ENCODE measurements around the gene VPS51.
"Not testable (repeated sequence)": the region's sequence is repeated elsewhere in the genome, so short reads cannot be mapped to it uniquely, and the experiment has no call there.

VPS51 gene

DNA sequence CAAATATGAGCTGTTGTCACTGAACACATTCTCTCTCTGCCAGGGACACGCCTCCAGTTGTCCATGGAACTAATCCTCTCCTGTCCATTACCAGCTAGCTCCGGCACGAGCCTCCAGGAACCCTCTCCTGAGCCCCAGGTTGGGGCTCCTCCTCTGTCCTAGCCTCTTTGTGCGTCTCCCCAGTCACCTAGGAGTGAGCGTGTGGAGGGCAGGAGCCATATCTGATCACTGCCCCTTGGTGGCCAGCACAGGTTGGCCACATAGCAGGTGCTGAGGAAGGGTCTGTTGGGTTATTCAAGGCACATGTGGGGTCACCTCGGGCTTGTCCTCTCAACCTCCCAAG lies 35.9 kb downstream of the VPS51 start:
- Mint-ChIP-seq H3K4me1 (peaks cover 51% of the 10 kb centered on the region), H3K9me3 (no peaks in the 10 kb centered on the region), H3K27me3 (no peaks in the 10 kb centered on the region), H3K27ac (peak overlapping the region in 1 of 2 donors; percentile 45), H3K4me3 (peak overlapping the region in 1 of 2 donors; percentile 24)
- DNase-seq (no peak), ATAC-seq (no peak)

DNA sequence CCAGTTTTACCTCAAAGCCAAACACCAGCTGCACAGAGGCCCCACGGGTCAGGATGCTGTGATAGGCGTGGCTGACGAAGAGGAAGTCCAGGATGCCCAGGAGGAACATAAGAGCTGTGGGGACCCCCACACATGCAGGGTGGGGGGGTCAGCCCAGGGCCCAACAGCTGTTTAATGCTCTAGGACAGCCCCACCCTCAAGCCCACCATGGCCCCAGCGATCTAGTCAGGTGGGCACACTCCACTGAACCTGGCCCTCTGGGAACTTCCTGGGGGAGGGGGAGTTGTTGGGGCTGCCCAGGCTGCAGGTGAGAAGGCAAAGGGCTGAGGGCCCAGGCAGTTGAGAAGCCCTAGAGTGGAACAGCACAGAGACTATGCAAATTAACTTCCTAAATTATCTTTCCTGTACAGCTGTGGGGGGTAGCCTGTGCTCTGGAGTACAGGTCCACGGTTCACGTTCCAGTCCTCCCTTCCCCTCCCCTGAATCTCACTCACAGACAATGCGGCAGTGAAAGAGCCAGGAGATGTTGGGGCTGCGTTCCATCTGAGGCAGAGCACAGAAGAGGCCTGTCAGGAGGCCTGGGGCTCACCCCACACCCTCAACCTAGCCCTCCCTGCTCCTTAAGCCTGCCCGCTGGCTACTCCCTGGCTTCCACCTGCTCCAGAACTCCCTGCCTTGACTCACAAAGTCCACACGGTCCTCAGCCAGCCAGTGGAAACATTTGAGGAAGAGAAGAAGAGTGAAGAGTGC lies 36.4 kb downstream of the VPS51 start:
- Mint-ChIP-seq H3K27ac (peak overlapping the region; percentile 45 to 99), H3K4me3 (peak overlapping the region; percentile 92 to 100), H3K9me3 (no peaks in the 10 kb centered on the region), H3K4me1 (peaks cover 53% of the 10 kb centered on the region), H3K27me3 (no peaks in the 10 kb centered on the region)
- ATAC-seq (no peak), DNase-seq (no peak)

DNA sequence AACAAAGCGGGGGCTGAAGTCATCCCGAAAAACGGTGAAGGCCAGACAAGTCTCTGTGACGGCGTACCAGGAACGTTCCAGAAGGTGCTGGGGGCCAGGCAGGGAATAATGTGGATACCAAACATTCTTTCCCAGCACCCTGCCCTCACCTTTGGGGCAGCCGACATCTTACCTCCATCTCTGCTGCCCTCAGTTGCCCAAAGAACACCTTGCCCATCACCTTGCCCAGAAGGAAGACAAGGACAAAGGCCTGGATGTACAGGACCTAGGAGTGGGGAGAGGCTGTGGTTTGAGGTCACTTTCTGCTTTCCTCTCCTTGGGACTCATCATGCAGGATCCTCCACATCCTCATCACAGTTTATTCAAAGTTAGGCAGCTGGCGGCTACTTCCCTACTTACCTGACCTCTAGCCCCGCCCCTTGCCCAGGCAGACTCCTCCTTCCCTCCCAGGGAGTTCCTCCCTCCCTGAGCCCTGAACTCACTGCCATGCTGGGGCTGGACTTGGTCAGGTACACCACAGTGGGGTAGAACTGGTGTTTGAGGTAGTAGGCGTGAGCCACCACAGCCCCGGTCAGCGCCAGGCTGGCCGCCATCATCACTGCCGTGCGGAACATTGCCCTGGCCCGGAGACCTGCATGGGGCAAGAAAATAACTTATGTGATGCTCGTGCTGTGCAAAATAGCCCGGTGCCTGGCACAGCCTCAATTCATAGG lies 37.1 kb downstream of the VPS51 start:
- DNase-seq (peak in 1 of 2 donors; percentile 51), ATAC-seq (no peak)
- H3K27me3 Mint-ChIP-seq: no peaks in the 10 kb centered on the region
- peak overlapping the region; percentile 99 to 100 for H3K27ac Mint-ChIP-seq
- no peaks in the 10 kb centered on the region for H3K9me3 Mint-ChIP-seq
- H3K4me3 Mint-ChIP-seq: peak overlapping the region; percentile 92 to 100
- H3K4me1 Mint-ChIP-seq: peaks cover 56% of the 10 kb centered on the region

DNA sequence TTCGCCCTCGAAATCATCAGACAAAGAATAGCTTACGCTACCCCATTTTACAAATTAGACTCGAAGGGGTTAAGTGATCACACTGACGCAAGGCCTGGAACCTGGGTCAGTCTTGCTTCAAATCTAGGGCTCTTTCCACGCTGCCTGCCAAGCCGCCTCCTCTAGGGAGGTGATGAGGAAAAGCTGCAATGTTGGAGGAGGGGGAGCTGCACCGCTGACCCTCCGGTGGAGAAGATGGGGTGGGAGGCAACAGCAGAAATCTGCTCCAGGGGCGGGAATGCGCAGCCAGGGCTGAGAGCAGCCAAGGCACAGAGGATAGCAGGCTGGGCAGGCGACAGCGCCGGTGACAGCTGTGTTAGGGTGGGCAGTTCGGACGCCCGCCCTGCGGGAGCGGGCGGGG lies 37.7 kb downstream of the VPS51 start:
- Mint-ChIP-seq H3K4me1 (peaks cover 56% of the 10 kb centered on the region), H3K27ac (peak overlapping the region; percentile 99 to 100), H3K9me3 (no peaks in the 10 kb centered on the region), H3K27me3 (no peaks in the 10 kb centered on the region), H3K4me3 (peak overlapping the region; percentile 92 to 100)
- ATAC-seq (no peak), DNase-seq (no peak)

DNA sequence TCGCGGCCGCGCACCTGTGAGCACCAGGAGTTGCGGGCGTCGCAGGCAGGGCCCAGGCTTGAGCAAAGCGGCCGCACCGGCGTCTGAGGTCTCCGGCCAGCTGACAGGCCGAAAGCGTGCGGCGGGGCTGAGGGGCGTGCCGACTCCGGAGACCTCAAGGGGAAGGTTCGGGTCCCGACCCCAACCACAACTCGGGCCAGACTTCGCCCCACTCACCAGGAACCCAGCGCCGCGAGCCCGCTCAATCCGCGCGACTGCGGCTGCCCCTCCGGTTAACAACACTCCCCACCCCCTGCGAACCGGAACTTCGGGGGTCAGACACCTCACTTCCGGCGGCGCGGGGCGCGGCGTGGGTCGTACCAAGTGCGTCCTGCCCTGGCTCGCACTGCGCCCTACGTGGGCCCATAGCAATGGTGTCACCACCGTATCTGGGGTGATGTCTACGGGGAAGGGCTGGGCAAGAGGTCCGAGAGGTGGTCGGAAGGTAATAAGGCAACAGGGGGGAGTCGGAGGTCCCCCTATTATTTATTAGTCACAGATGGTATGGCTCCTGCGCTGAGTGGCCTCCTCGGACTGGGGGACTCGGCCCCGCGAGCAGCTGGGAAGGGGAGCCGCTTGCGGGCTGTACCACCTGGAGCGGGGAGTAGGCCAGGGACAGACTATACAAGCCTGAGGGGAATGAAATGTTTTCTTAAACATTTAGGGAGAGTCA lies 38.4 kb downstream of the VPS51 start, which contains the start of gene SYVN1:
TSS of gene SYVN1 (minus strand) at position 280 of the 712 bp plus-strand sequence. CDS start 918 bp downstream, outside the sequence.
- DNase-seq (peak; percentile 89 to 91), ATAC-seq (peak; percentile 89)
- Mint-ChIP-seq H3K9me3 (no peaks in the 10 kb centered on the region), H3K27ac (peak within 1 kb of the TSS; percentile 99 to 100), H3K4me3 (peak within 1 kb of the TSS; percentile 92 to 100), H3K27me3 (no peaks in the 10 kb centered on the region), H3K4me1 (peaks cover 56% of the 10 kb centered on the region)

DNA sequence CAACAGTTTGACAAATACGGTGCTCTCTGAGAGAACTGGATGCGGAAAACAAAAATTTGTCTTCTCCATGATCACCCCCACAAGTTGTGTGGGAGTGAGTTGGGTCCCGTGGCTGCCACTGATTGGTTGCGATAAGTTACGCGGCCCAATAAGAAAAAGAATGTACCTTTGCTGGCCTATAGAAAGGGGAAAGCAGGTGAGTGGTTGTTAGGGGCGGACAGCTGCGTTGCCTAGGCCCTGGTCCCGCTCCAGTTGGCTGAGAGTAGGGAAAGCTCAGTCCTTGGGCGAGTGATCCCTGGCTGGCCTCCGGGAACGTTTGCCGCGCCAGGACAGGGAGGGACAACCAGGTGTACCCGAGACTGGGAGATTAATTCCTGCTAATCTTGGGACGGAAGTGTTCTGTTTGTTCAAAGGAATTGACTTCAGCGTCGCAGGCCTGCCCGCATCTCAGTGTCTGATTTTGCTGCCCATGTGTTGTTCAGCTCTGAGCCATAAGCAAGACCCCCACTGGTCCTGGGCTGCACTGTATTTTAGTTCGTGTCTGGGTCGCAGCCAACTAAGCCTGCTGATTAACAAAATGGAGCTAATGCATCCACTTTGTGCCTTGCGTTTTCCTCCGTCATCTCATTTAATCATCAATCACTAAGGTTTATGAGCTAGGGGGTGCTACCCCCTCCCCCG lies 39.1 kb downstream of the VPS51 start:
- DNase-seq (peak; percentile 83 to 88), ATAC-seq (peak; percentile 93)
- H3K4me1 Mint-ChIP-seq: peaks cover 51% of the 10 kb centered on the region
- H3K27ac Mint-ChIP-seq: peak overlapping the region; percentile 99 to 100
- H3K27me3 Mint-ChIP-seq: no peaks in the 10 kb centered on the region
- H3K9me3 Mint-ChIP-seq: no peaks in the 10 kb centered on the region
- peak overlapping the region; percentile 92 to 100 for H3K4me3 Mint-ChIP-seq

DNA sequence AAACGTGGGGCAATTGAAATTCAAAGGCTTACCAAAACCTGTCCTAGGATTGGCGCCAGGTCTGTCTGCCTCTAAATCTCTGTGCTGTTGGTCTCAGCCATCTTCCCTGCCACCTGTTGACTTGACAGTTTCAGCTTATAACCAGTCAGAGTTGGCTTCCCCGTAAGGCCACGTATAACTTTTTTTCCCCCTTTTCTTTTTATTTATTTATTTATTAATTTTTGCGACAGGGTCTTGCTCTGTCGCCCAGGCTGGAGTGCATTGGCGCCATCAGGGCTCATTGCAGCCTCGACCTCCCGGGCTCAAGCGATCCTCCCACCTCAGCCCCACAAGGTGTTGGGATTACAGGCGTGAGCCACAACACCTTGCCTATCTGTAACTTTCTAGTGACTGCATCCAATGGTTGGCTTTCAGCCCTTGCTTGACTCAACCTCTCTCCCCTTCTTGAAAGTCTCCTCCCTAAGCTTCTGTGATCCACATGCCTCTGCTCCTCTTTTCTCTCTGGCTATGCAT lies 39.7 kb downstream of the VPS51 start:
- Mint-ChIP-seq H3K4me3 (peak overlapping the region; percentile 92 to 100), H3K4me1 (peaks cover 49% of the 10 kb centered on the region), H3K27ac (peak overlapping the region; percentile 99 to 100), H3K9me3 (no peaks in the 10 kb centered on the region), H3K27me3 (no peaks in the 10 kb centered on the region)
- no peak for DNase-seq
- no peak for ATAC-seq

DNA sequence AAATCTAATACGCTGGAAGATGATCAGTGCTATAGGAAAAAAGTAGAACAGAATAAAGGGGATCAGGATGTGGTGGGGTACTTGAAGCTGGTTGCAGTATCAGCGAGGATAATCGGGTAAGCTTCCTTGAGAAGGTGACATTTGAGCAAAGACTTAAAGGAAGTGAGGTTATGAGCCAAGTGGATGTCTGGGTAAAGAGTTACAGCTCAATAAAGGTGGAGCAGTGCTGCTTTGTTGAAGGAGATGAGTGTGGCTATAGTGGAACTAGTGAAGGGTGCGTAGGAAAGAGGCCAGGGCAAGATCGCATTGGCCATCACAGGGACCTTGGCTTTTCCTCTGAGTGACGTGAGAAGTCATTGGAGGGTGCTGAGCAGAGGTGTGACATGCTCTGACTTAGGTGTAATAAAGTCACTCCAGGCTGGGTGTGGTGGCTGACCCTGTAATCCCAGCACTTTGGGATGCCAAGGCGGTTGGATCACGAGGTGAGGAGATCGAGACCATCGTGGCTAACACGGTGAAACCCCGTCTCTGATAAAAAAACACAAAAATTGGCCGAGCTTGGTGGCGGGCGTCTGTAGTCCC lies 40.6 kb downstream of the VPS51 start:
- Mint-ChIP-seq H3K9me3 (no peaks in the 10 kb centered on the region), H3K4me1 (peaks cover 42% of the 10 kb centered on the region), H3K27me3 (no peaks in the 10 kb centered on the region), H3K4me3 (peak overlapping the region in 1 of 2 donors; percentile 89), H3K27ac (peak overlapping the region in 1 of 2 donors; percentile 94)
- DNase-seq (no peak), ATAC-seq (no peak)

DNA sequence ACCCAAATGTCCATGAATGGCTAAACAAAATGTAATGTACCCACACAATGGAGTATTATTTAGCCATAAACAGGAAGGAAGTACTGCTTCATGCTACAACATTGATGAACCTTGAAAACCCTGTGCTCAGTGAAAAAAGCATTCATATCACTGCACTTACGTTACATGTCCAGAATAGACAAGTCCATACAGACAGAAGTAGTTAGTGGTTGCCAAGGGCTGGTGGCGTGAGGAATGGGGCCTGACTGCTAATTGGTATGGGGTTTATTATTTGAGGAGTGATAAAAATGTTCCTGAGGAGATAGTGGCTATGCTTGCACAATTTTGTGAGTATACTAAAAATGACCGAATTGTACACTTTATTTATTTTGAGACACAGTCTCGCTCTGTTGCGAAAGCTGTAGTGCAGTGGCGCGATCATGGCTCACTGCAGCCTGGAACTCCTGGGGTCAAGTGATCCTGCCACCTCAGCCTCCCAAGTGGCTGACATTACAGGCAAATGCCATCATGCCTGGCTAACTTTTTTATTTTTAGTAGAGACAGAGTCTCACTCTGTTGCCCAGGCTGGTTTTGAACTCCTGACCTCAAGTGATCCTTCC lies 46.0 kb downstream of the VPS51 start:
- H3K4me3 Mint-ChIP-seq: no peak overlapping the region
- DNase-seq (no peak), ATAC-seq (no peak)
- no peaks in the 10 kb centered on the region for H3K9me3 Mint-ChIP-seq
- H3K27ac Mint-ChIP-seq: no peak overlapping the region
- no peaks in the 10 kb centered on the region for H3K27me3 Mint-ChIP-seq
- peaks cover 5% of the 10 kb centered on the region for H3K4me1 Mint-ChIP-seq

DNA sequence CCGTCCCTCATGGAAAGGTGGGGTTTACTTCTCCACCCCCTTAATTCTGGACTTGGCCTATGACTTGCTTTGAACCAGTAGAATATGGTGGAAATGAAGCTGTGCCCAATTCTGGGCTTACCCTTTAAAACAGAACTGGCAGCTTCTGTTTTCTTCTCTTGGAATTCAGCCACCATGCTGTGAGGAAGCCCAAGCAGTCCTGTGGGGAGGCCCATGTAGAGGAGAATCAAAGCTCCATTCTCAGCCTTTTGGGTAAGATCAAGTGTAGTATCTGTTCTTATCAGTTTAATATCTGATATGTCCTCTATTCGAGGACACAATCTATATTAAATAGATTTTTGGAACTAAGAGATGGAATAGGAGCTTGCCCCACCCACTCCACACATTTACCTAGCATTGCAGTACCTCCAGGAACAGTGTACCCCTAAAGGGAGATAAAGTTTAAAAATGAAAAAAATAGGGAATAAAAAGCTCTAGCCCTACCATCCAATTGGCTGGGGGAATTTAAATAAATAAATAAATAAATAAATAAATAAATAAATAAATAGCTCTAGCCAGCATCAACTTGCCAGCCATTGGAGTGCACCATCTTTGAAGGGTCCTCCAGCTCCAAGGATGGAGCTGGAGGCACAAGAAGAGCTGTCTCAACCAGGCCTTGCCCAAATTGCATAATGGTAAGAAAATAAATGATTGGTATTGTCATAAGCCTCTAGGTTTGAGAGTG lies 51.5 kb downstream of the VPS51 start:
- peaks cover 8% of the 10 kb centered on the region for H3K27me3 Mint-ChIP-seq
- DNase-seq: no peak
- H3K27ac Mint-ChIP-seq: no peak overlapping the region
- H3K4me1 Mint-ChIP-seq: peaks cover 15% of the 10 kb centered on the region
- H3K9me3 Mint-ChIP-seq: no peaks in the 10 kb centered on the region
- no peak overlapping the region for H3K4me3 Mint-ChIP-seq
- ATAC-seq: no peak

DNA sequence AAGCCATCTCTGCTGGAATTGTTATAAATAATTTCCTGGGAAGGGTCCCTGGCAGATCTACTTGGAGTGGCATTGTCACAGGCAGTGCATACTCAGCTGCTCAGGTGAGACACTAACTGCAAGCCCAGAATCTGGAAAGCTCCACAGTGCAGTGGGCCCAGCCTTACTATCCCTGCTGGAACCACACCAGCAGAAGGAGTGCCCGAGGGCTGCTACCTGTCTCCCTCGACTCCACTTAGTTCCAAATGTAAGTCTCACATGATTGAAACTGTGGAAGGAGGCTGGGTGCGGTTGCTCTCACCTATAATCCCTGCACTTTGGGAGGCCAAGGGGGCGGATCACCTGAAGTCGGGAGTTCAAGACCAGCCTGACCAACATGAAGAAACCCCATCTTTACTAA lies 52.6 kb downstream of the VPS51 start:
- no peaks in the 10 kb centered on the region for H3K9me3 Mint-ChIP-seq
- ATAC-seq (no peak), DNase-seq (no peak)
- peaks cover 20% of the 10 kb centered on the region for H3K27me3 Mint-ChIP-seq
- peaks cover 15% of the 10 kb centered on the region for H3K4me1 Mint-ChIP-seq
- H3K4me3 Mint-ChIP-seq: no peak overlapping the region
- H3K27ac Mint-ChIP-seq: no peak overlapping the region

DNA sequence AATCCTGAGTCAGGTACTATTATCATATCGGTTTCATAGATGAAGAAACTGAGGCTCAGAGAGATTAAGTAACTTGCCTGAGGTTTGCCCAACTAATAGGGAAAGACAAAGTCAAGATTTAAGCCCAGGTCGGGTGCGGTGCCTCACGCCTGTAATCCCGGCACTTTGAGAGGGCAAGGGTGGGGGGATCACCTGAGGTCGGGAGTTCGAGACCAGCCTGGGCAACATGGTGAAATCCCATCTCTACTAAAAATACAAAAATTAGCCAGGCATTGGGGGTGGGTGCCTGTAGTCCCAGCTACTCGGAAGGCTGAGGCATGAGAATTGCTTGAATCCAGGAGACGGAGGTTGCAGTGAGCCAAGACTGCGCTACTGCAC lies 54.1 kb downstream of the VPS51 start:
- Mint-ChIP-seq H3K4me1 (peaks cover 15% of the 10 kb centered on the region), H3K27me3 (peaks cover 20% of the 10 kb centered on the region)
- not testable (repeated sequence) for H3K9me3 Mint-ChIP-seq, H3K4me3 Mint-ChIP-seq, ATAC-seq, H3K27ac Mint-ChIP-seq, DNase-seq

DNA sequence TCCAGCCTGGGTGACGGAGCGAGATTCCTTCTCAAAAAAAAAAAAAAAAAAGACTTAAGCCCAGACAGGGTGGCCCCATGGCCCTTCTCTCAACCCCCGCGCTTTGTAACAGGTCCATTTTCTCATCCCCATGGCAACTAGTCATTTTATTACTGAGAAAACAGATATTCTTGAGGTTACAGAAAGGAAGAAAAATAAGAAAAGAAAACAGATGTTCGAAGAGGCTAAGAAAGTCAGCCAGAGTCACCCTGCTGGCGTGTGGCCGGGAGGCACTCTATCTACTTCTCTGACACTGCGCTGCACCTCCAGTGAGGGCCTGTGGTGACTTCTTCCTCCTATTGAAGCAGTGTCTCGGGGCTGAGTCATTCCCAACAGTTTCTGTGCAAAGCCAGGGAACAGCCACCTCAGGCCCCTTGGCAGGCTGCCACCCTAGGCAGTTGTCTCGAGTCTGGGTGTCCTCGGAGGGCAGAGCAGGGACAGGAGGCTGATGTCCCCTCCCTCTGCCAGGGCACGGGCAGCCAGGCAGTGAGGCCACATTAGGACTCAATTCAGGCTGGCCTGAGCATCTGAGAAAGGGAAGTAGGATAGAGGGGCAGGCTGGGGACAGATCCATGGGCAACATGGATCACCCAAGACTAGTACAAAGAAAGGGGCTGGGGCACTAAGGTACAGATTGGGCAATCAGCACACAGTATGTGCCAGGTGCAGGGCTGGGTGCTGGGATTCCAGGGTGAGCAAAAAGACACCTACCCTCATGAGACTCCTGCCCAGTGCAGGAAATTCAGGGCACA lies 54.7 kb downstream of the VPS51 start:
- H3K9me3 Mint-ChIP-seq: no peaks in the 10 kb centered on the region
- ATAC-seq (peak; percentile 88), DNase-seq (peak; percentile 16 to 39)
- no peak overlapping the region for H3K4me3 Mint-ChIP-seq
- peaks cover 15% of the 10 kb centered on the region for H3K4me1 Mint-ChIP-seq
- H3K27ac Mint-ChIP-seq: peak overlapping the region in 1 of 2 donors; percentile 21
- peaks cover 20% of the 10 kb centered on the region for H3K27me3 Mint-ChIP-seq

Data from stimulated activated naive CD8-positive, alpha-beta T cell treated with anti-CD3 and anti-CD28 coated beads, Interleukin-15, amount 100 ng/mL, for 72 hours (primary cell).